KMS-11 (cell line): ENCODE results near the gene PGGHG.

ENCODE experiments used
- H2AFZ ChIP-seq: fragments of 200-600 bp; sonication (generic); 2 replicates; pipeline ENCODE4 v1.6.1; 2016; ENCODE audit warnings: antibody characterized with exemption, mixed run types, low read depth
- H3K27ac ChIP-seq: fragments of 200-600 bp; sonication (generic); 2 replicates; pipeline ENCODE4 v1.6.1; 2016; ENCODE audit warnings: mild to moderate bottlenecking, mixed run types
- H3K27me3 ChIP-seq: fragments of 200-600 bp; sonication (generic); 2 replicates; pipeline ENCODE4 v1.6.1; 2017; ENCODE audit warnings: mild to moderate bottlenecking, low read depth, mixed run types, moderate library complexity; ENCODE audit not compliant: insufficient read depth
- H3K36me3 ChIP-seq: fragments of 200-600 bp; sonication (generic); 2 replicates; pipeline ENCODE4 v1.6.1; 2017; ENCODE audit warnings: mild to moderate bottlenecking, mixed run types; ENCODE audit not compliant: insufficient read depth
- H3K4me1 ChIP-seq: fragments of 200-600 bp; sonication (generic); 2 replicates; pipeline ENCODE4 v1.6.1; 2016; ENCODE audit warnings: mild to moderate bottlenecking, low read depth, mixed run types; ENCODE audit not compliant: poor library complexity, severe bottlenecking
- H3K4me2 ChIP-seq: fragments of 200-600 bp; sonication (generic); 2 replicates; pipeline ENCODE4 v1.7.0; 2016; ENCODE audit warnings: mild to moderate bottlenecking, mixed run types
- H3K4me3 ChIP-seq: fragments of 200-600 bp; sonication (generic); IDR thresholded peaks from 2 replicates; pipeline ENCODE4 v1.6.1; 2017; ENCODE audit warnings: low read depth, low read length, mixed read lengths; ENCODE audit not compliant: insufficient read depth
- H3K79me2 ChIP-seq: fragments of 200-600 bp; sonication (generic); 2 replicates; pipeline ENCODE4 v1.6.1; 2016; ENCODE audit warnings: low read depth, mixed run types; ENCODE audit not compliant: insufficient read depth
- H3K9ac ChIP-seq: fragments of 200-600 bp; sonication (generic); 2 replicates; pipeline ENCODE4 v1.6.1; 2016; ENCODE audit warnings: mild to moderate bottlenecking, mixed run types
- H4K20me1 ChIP-seq: fragments of 200-600 bp; sonication (generic); 2 replicates; pipeline ENCODE4 v1.6.1; 2016; ENCODE audit warnings: mild to moderate bottlenecking, mixed run types; ENCODE audit not compliant: insufficient read depth
- TF ChIP-seq, protein P1 (sequence below): fragments of 200-600 bp; sonication (generic); conservative IDR thresholded peaks from 2 replicates; pipeline ENCODE4 v1.6.1; 2017; ENCODE audit warnings: low read depth, mild to moderate bottlenecking, antibody characterized with exemption, low read length, moderate library complexity, mixed read lengths

The PGGHG gene

DNA sequence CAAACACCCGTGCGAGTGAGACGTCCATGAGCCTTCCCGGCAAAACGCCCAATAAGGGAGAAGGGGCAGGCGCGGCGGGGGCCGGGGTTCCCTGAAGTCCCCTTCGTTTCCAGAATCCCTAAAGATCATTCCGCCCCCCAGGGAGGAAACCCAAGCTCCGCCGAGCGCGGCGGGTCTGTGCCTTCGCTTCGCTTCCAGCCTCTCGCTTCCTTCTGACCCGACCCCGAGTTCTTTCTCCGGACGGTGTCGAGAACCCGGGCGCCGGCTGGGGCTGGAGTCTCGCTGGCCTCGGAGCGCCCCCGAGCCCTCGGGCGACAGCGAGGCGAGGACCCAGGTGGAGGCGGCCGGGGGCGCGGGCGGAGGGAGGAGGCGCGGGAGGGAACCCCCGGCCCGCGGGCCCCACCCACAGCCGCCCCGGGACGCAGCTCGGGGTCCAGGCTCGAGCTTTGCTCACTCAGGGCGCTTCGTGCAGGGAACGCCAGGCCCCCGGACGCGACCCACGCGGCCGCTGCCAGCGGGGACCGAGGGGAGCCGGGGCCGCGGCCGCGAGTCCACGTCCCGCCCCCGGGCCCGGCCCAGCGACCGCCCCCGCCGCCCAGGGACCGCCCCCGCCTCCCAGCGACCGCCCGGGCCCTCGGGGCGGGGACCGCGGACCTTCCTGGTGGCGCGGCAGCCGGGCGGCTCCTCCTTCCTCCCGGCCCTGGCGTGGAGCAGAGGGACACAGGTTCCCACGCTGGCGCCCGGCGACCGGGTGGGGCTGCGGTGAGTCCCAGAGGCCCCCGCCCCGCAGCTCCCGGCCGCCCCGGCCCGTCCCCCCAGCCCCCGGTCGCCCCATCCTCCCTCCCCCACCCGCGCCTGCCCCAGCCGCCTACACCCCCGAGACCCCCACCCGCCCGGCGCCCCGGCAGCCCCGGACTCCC is at the start of gene PGGHG:
Gene PGGHG, plus strand, starts transcription at position 649 of the 920 bp plus-strand sequence. CDS start 691 bp downstream, outside the sequence.
- no peaks in the 10 kb centered on the region for H4K20me1 ChIP-seq
- H3K9ac ChIP-seq = no peak within 1 kb of the TSS
- peak within 1 kb of the TSS; percentile 89 for H2AFZ ChIP-seq
- H3K36me3 ChIP-seq = no peaks in the 10 kb centered on the region
- H3K4me2 ChIP-seq = peak within 1 kb of the TSS; percentile 69
- peaks cover 16% of the 10 kb centered on the region for H3K27me3 ChIP-seq
- no peak within 1 kb of the TSS for H3K27ac ChIP-seq
- no peak within 1 kb of the TSS for H3K4me3 ChIP-seq
- no peaks in the 10 kb centered on the region for H3K4me1 ChIP-seq
- no peaks in the 10 kb centered on the region for H3K79me2 ChIP-seq
- TF ChIP-seq, protein P1, sequence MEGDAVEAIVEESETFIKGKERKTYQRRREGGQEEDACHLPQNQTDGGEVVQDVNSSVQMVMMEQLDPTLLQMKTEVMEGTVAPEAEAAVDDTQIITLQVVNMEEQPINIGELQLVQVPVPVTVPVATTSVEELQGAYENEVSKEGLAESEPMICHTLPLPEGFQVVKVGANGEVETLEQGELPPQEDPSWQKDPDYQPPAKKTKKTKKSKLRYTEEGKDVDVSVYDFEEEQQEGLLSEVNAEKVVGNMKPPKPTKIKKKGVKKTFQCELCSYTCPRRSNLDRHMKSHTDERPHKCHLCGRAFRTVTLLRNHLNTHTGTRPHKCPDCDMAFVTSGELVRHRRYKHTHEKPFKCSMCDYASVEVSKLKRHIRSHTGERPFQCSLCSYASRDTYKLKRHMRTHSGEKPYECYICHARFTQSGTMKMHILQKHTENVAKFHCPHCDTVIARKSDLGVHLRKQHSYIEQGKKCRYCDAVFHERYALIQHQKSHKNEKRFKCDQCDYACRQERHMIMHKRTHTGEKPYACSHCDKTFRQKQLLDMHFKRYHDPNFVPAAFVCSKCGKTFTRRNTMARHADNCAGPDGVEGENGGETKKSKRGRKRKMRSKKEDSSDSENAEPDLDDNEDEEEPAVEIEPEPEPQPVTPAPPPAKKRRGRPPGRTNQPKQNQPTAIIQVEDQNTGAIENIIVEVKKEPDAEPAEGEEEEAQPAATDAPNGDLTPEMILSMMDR = no peak

GRCh38 chr11:240315-240714 is 48.6 kb upstream of the PGGHG start:
- Histone ChIP-seq H3K27me3 (no peaks in the 10 kb centered on the region), H2AFZ (no peak overlapping the region), H3K9ac (no peak overlapping the region), H4K20me1 (no peaks in the 10 kb centered on the region), H3K4me2 (no peak overlapping the region), H3K79me2 (peaks cover 45% of the 10 kb centered on the region), H3K36me3 (peaks cover 7% of the 10 kb centered on the region; the same call in 1 of the 2 replicates), H3K4me3 (no peak overlapping the region), H3K27ac (no peak overlapping the region), H3K4me1 (peaks cover 20% of the 10 kb centered on the region)
- TF ChIP-seq, protein P1 = no peak

GRCh38 chr11:241634-242033 is 47.3 kb upstream of the PGGHG start:
- Histone ChIP-seq H3K27ac (no peak overlapping the region), H3K79me2 (peaks cover 45% of the 10 kb centered on the region), H3K27me3 (no peaks in the 10 kb centered on the region), H3K4me3 (no peak overlapping the region), H3K9ac (no peak overlapping the region), H2AFZ (no peak overlapping the region), H3K4me1 (peaks cover 17% of the 10 kb centered on the region), H3K36me3 (peaks cover 7% of the 10 kb centered on the region; the same call in 1 of the 2 replicates), H3K4me2 (no peak overlapping the region), H4K20me1 (no peaks in the 10 kb centered on the region)
- TF ChIP-seq, protein P1 = no peak

- Histone ChIP-seq H3K9ac (no peak overlapping the region), H3K79me2 (peaks cover 21% of the 10 kb centered on the region; the same call in 1 of the 2 replicates)
Measured at GRCh38 chr11:244376-244775, 44.5 kb upstream of the PGGHG start.

More at GRCh38 chr11:244376-244775, 44.5 kb upstream of the PGGHG start:
- H2AFZ ChIP-seq = no peak overlapping the region
- peaks cover 7% of the 10 kb centered on the region; the same call in 1 of the 2 replicates for H3K36me3 ChIP-seq
- H3K4me2 ChIP-seq = no peak overlapping the region
- TF ChIP-seq, protein P1 = no peak
- no peak overlapping the region for H3K4me3 ChIP-seq
- no peaks in the 10 kb centered on the region for H3K4me1 ChIP-seq
- H3K27me3 ChIP-seq = no peaks in the 10 kb centered on the region
- no peak overlapping the region for H3K27ac ChIP-seq
- no peaks in the 10 kb centered on the region for H4K20me1 ChIP-seq
